HG03025 (cell line): Measurements from ENCODE around the gene TFEB.

ENCODE experiments used
- ATAC-seq: cut with Tn5 transposase; IDR thresholded peaks from one replicate; pipeline ENCODE4 v1.9.1; 2021; ENCODE audit warnings: mild to moderate bottlenecking, moderate library complexity; ENCODE audit not compliant: unreplicated experiment, low FRiP score

TFEB gene

DNA sequence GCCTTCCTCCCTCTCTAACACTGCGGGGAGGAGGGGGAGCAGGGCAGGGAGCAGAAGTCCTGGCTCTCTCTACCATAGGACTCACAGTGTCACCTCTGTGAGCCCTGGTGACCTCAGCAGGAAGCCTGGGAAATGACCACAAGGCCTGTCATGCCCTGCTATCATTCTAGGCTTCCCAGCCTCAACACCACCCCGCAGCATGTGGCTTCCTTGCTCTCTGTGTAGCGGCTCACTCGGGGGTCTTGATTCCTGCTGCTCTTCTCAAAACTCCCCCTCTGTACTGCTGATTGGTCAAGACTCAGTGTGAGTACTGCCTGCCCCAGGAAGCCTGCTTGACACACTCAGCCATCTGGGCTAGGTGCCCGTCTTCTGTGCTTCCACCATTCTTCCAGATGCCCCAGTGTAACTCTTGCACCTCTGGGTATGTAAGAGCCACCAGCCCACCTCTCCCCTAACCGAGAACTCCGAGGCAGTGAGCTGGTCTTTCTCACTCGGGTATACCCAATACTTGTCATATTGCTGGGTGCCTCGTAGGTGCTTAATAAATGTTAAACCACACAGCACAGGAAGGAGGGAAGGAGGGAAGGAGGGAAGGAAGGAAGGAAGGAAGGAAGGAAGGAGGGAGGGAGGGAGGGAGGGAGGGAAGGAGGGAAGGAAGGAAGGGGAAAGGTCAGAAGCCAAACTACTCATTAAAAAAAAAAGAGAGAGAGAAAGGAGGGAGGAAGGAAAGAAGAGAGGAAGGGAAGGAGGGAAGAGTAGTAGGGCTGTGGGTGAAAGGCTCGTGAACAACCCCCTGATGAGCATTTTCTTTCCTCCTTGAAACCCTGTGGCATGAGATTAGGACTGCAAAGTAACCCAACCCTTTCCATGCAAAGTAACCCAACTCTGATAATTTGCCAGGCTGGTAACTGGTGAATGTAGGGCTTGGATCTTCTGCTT is 92.2 kb downstream of the TFEB start:
- no peak for ATAC-seq

DNA sequence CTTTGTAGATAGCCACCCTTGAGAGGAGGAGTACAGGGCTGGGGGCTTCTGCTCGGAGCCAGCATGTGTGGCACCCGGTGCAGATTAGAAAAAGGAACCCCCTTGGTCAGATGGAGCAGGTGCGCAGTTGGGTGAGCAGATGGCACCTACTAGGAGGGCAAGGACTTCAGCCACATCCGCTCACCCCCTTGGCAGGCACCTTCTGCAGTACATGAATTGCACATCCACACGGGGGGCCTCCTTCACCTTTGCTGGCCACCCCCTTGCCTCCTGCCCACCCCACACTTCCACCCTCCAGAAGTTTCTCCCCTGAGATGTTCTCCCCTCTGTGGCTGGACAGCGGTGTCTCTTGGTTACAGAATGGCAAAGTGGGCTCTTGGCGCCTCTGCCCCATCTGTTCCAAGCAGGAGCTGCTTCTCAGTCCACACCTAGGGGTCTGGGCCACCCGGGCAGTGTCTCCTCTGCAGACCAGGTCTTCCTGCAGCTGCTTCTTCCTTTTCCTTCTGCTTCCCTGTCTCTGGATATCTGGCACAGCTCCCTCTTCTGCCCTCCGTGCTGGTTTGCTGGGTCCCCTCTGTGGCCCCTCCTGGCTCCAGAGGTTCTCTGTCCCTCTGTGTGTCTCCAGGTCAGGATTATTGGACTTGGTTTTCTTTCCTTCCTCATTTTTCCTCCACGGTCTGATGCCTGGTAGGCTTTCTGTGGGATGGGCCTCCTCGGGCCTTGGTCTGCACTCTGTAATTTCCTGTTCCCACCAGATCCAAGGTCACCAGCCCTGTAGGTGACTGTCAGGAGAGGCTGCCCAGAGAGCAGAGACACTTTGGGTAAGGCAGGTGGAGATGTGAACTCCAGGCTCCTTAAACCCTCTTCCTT is 93.1 kb downstream of the TFEB start:
- ATAC-seq = no peak

DNA sequence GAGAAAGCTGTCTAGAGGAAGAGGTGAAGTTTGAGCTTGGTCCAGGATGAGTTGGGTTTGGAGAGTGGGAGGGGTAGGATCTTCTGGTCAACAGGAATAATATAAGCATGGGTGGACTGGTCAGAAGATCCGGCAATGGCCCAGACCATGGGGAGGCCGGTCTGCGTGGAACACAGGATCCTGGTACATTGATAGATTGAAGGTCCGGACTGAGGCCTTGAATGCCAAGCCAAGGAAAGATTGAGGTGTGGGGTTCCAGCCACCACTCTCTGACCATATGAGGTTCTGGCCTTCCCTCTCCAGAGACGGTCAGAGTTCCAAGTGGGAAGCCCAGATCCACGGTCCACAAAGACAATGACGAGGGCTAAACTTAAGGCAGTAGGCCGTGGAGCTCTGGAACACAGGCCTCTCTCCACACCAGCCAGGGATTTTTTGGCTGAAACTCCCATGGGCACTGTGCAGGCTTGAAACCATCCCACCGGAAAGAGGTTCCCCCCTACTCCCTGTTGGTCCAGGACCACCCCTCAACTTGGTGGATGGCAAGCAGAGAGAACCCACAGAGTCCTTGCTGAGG is 94.0 kb downstream of the TFEB start:
- ATAC-seq = no peak

DNA sequence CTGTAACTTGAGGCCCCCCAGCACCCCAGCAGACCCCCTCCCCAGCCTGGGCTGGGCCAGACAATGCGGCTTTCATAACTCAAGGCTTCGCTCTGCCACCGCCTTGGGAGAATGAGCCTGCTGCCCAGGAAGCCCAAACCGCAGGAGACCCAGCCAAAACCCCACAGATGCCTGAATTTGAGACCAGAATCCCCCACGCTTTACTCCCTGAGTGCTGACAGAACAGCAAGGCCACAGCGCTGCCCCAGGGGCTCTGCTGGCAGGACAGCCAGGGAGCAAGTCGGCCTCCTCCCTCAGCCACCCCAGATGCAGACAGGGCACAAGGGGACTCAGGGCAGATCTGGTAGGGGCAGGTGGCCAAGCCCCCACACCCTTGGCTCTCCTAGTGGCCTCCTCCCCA is 95.0 kb downstream of the TFEB start:
- ATAC-seq = no peak

DNA sequence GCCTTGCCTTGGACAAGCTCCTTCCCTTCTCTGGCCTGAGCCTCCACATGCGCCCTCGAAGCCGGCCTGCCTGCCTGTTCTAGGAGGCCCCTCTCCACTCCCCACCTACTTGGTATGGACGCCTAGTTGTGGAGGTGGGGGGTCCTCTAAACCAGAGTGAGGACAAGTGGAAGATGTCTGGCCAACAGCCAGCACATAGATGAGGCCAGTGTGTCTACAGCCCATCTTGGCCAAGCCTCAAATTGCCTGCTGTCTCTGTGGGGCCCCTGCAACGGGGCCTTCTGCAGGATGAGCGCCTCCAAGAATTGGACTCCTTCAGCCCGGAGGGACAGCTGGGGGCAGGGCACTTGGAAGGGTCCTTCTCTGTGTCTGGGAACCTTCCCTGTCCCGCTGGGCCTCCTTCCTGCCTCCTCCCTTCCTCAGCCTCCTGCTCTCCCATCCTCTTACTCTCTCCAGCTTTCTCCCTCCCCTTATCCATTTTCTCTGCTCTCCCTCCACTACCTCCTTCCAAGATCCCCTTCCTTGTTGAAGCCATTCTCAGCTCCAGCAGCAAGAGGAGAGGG is 95.5 kb downstream of the TFEB start:
- ATAC-seq = no peak

DNA sequence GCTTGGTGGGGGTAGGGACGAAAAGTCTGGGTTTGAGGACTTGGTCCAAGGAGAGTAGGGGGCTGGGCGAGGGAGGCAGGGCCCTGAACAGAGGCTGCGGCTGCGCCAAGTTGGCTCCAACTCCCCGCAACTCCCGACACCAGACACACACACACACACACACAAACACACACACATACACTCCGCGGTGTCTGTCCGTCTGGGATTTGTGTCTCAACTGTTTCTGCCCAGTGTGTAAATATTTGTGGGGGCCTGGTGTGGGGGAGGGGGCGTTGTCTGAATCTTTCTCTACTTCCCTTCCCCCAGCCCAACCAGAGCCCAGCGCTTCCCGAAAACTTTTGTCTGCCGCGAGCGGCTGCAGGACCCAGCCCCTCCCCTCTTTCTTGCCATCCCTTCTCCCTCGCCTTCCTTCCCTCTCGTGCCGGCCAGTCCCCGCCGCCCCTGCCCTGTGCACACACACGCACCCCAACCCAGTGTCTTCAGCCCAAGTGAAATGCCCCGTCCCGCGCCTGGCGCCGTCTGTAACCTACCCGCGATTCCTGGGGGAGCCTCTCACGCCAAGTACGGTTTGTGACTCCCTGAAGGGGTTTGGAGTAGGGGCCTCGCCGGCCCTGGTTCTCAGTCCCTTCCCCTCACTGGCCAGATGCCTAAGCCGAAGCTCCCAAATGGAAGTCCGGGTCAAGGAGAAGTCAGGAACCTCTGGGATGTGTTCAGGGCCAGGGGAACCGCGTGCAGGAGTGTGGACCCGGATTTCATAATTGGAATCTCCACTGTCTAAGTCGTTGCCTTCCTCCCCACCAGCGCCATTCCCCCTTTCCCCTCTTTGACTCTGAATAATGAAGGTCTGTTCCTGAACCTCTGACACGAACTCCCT is 96.2 kb downstream of the TFEB start:
- no peak for ATAC-seq

DNA sequence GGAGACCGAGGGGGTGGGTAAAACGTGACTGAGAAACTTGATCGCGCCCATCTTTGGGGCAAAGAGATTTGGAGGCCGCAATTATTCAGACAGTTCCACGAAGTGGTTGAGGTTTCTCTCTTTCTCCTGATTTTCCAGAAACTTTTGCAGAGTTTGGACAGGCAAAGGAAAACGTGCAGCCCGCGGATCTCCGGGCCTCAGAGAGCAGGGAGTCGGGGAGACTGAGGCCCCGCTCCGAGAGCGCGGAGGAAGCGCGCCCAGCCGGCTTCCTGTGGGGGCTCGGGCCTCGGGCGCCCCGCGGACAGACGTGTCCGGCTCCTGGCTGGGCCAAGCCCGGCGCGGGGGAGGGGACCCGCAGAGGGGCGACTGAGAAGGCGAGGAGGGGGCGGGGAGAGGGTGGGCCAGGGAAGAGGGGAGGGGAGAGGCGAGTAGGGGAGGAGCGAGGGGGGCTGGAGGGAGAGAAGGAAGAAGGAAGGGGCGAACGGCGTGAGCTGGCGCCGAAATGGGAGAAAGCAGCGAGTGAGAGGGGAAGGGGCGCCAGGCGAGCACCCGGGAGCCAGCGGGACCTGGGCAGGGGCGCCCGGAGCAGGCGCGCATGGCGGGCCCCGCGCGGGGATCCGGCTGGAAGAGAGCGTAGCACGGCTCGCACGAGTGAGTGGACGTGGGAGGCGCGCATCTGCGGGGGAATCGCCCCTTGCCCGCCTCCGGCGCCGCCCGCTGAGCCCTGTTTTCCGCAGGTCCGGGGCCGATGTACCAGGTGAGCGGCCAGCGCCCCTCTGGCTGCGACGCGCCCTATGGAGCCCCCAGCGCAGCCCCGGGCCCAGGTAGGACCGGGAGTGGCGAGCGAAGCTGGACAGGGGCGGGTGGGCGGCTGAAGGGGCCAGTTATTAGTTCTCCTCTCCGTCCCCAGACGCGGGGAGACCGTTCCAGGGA is 97.1 kb downstream of the TFEB start, which contains the start of gene MDFI:
MDFI (plus strand) TSS at position 467 of the 933 bp plus-strand sequence; CDS start at position 749, 282 bp downstream.
- no peak for ATAC-seq

DNA sequence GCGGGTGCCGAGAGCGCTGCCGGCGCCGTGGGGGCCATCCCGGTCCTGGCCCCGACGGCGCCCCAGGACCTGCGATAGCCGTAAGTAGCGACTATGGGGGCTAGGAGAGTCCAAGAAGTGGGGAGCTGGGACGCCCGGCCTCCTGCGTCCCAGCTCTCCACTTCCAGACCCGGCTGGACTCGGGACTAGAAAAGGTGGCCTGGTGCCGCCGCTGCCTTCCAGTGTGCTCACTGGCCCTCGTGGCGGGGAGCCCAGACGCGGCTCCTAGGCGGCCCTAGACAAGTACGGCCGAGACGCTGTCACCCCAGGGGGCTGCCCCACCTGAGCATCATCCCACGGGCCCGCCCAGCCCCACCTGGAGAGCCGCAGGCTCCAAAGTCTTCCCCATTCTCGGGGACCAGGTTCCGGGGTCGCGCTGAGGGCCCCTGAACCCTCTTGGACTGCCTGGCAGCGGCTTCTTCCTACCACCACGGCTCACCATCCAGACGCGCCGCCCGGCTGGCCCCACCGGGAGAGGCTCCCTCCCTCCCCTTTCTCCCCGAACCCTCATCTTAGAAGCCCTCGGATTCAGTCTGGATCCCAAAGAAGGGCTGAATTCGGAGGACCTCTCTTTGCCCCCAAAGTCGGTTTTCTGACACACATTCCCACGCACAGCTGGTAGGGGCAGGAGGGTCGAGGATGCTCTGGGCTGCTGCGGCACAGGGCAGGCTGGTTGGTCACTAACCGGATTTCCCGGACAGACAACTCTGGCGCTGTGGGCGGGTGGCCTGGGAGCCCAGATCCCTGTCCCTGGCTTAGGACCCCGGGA is 98.0 kb downstream of the TFEB start:
- no peak for ATAC-seq

DNA sequence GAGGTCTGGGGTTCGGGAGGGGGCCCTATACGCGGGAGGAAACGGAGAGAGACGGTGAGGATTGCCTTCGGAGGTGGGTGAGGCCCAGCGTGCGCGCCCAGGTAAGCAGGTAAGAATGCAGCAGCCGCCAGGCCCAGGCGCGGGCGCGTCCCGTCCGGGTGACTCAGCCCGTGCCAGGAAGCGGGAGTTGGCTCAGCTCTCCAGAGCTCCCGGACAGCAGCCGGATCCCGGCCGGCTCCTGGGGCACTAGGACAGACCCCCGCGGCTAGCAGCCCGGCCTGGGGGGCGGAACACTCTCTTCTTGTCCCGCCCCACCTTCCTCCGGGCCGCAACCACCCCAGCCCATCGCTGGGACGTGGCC is 98.6 kb downstream of the TFEB start:
- no peak for ATAC-seq

DNA sequence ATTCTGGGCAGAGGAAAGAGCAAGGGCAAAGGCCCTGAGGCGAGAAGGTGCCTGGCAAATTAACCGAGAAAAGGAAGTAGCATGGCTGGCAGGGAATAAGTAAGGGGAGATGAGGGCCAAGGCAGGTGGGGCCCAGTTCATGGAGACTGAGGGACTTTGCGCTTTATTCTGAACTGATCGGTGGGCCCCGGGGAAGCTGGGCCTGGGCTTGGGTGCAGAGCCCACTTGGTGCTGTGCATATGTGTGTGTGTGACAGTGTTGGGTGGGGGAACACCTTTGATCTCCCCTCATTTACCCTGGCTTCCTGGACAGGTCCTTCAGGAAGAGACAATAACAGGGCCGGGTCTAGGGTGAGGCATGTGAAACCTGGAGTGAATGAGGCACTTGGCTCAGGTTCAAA is 100.0 kb downstream of the TFEB start:
- no peak for ATAC-seq

DNA sequence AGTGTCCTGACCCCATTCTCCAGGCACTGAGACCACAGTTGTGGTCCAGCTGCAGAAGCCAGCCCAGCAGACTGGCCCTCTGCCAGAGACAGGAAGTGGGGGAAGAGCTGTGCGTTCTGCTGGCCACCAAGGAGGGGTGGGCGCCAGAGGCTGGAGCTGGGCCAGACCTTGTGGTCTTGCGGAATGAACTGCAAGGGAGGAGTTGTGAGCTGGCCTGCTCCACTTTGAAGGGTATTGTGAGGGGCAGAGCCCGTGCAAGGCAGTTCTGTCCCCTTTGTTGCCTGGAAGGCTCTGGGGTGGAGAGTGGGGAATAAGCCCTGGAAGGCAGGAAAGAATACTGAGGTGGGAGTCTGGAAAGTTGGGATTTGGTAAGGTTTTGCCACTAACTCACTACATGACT is 100.8 kb downstream of the TFEB start:
- ATAC-seq = no peak
